ENCODE measurements around the gene MATN1.

Gene MATN1

DNA sequence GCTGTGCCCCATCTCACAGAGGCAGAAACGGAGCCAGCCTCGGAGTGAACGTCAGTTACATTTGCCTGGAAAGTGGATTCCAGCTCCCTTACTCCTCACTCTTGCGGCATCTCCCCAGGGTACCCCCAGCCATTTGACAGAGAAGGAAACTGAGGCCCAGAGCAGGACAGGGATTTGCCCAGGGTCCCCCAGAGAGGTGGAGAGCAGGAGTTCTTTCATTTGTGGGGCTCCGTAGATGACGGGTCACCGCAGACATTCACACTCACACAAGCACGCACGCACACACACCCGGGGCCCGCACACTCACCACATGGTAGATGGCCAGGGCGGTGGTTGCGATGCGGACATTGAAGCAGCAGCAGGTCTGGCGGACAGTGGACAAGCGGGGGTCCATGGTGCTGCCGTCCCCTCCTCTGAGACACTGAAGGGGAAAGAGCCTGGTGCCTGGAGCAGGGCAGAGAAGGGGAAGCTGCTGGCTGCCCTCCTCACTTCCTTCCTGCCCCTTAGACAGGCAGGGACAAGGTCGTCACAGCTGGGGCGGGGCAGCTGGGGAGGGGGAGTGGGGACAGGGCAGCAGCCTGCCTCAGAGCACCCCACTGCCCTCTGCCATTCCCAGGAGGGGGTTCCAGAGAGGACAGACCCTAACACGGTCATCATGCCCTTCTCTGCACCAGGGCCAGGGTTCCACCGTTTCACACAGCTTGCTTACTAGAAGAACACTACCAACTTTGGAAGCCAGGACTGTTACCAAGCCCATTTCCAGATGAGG is 34.2 kb upstream of the MATN1 start, which contains the start of gene LAPTM5:
Gene LAPTM5 (minus strand): TSS at position 423 of the 769 bp plus-strand sequence. CDS start 29 bp downstream, at position 394.
- DNase-seq, result no peak

DNA sequence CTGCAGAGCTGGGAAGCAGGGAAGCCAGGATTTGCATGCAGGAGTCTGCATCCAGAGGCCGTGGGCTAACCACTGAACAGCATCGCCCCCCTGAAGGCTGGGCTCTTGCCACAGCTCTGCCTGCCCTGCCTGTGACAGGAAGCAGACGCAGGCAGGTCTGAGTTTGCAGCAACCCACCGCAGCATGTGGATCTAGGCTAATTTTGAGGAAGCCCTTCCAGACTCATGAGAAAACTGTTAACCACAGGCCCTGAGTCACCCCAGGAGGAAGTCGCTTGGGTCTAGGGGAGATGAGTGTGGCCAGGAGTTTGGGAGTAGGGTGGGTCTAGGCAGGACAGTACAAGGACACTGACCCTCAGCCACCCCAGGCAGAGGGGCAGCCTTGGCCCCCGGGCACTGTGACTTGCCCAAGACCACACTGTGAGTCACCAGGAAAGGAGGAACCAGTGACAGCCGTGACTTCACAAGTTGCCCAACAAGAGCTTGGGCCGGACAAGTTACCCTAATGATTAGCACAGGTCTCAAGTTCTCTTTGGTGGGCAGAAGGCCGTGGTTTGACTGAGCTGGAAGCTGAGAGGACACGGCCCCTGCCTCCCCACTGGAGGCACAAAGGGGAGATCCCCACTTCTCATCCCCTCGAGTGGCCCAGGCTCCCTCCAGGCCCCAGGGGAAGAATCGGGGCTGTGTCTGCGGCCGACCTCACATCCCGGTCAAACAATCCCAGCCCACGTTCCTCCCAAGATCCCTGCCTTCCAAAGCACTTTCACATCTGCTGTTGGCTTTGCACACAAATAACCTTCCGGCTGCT is 33.4 kb upstream of the MATN1 start:
- DNase-seq, result no peak

DNA sequence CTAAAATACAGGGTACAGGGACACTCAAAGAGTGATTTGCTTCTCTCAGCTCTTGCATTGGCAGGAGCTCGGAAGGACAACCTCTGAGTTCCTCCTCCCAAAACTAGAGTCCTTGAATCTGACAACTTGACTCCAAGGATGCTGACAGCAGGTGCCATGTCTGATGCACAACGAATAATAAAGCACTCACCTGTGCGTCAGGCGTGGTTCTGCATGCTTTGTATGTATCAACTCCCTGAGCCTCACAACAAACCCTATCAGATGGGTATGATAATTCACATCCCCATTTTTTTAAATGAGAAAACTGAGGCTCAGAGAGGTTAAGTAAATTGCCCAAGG is 32.8 kb upstream of the MATN1 start:
- DNase-seq, result no peak

DNA sequence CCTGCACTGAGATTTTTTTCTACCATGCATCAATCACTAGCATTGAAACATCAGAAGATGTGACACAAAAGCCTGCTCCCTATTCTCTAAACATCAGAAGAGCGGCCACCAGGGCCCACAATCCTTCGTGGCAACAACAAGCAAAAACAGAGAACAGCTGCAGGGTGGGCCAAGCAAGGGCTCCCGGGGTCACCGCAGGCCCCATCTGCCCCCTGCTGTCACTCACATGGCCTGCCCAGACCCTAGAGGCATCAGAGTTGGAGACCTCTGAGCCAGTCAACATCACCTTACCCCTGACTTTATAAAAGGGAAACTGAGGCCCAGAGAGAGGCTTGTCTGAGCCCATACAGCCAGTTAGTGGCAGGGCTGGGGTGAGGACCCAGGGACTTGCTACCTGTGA is 32.4 kb upstream of the MATN1 start:
- DNase-seq, result no peak

DNA sequence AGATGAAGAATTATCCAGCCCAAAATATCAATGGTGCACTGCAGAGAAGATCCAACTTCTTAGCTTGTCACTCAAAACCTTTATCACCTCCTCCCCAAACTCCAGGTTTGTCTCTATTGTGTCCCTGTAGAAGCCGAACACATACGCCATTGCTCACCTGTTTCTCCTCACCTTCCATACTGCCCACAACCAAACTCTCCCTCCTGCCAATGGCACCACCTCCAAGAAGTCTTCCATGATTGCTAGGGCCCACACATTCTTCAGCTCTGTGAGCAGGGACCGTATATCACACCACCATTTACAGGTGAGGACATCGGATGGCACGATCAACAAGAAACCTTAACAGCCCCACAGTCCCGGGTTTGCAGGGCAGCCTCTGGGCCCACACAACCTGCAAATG is 31.9 kb upstream of the MATN1 start:
- DNase-seq, result no peak

DNA sequence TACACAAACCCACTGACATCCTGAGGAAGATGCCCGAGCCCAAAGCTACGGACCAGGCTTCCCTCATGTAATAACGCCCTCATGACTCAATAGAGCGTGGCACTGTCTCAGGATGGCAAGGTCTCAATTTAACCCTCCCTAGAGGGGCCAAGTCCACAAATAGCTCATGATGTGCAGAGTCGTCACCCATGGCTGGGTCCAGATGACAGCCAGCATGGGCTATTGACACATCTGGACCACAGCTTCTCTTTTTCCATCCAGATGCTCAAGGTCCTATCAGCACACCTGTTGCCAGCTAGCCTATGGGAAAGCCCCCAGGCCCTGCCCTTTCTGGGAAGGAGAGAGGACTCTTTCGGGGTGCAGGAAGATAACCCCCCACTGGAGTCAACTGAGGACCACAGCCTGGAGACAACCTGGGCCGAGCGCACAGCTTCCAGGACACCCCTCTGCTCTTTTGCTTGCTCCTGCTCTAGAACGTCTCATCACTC is 31.3 kb upstream of the MATN1 start:
- no peak for DNase-seq

DNA sequence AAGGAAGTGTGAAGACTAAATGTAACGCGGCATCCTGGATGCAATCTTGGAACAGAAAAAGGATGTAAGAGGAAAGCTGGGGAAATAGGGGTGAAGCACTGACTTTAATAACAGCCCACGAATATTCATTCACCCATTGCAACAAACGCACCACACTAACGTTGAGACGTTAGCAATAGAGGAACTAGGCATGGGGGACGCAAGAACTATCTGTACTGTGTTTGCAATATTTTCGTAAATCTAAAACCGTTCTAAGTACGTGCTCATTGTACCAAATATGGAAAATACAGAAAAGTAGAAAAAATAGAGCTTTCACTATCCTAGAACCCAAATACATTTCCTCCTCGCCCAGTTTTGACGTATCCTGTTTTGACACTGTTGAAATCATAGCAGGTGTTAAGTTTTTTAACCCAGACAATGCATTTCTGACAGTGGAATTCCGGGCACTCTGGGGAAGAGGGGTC is 30.3 kb upstream of the MATN1 start:
- no peak for DNase-seq

DNA sequence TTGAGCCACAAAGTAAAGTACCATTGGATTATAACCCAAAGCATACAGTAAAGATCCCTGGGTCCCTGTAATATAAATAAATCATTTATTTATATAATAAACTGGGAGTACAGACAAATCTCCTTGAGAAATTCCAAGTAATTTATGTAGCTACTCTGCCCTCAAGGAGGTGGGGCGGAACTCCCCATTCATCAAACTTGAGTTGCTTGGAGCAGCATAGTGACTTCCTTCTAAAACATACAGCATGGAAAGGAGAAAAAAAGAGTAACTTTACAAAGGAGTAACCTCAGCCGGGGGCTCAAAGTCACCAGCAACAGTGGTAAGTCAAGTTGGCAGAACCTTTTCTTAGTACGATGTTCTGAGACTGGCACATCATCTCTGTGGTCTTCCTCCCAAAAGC is 29.7 kb upstream of the MATN1 start:
- no peak for DNase-seq

DNA sequence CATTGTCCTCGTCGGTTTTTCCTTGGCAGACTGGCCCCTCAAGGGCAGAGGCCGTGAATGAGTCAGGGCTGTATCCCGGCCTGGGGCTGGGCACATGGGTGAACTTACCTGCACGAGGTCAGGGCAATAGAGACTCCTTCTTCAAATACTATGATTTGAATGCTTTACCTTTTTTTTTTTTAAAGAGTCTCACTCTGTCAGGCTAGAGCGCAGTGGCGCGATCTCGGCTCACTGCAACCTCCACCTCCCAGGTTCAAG is 29.2 kb upstream of the MATN1 start:
- no peak for DNase-seq

DNA sequence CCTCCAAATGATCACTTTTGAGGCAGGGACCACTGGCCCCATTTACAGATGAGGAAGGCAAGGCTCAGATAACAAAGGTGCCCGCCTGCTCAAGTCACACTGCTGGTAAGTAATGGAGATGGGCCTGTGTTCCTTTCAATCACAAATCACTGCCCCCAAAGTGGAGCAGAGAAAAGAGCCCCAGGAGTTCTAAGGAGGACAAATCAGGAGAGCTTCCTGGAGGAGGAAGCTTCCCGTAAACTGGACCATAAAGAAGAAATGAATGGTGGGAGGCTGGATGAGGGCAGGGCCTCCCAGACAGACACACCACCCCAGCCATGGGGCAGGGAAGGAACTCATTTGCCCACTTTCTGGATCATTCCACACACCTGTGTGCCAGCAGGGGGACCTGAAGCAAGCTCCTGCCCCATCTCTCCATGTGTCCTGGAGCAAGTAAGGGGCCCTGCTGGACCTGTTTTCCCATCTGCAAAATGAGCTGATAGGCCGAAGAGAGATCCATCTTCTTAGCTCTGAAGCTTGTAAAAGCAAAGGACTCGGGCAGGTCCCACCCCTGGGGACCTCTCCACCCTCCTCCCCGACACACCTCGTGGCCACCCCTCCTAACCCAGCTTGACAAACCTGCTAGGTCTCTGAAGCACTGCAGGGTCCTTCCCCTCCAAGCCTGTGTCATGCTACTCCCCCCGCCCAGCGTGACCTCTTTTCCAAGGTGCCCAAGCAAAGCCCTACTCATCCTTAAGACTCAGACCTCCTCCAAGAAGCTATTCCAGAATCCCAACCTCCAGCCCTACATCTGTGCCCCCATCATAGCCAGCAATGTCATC is 28.7 kb upstream of the MATN1 start:
- DNase-seq, result no peak

DNA sequence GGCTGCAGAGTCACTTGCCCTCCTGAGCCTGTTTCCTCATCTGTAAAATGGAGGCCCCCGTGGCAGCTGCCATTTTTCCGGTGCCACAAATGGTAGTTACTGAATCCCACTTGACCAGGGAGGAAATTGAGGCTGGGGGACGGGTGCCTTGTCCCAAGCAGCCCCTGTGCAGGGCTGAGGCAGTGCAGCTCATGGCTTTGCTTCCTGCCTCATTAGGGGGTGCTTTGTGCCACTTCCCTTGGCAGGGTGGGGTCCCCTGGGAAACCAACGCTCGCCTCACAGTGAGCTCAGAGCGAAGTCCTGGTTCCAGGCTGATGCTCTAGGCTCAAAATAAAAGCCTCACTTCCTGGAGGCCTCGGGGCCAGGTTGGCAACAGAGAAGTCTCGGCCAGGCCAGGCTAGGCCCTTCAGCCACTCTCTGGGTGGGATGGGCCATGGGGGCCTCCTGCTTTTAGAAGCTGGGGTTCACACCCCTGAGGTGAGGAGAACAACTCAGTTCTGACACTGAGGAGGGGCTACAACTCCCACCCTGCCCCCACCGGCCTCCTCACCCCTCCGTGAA is 27.4 kb upstream of the MATN1 start:
- no peak for DNase-seq

DNA sequence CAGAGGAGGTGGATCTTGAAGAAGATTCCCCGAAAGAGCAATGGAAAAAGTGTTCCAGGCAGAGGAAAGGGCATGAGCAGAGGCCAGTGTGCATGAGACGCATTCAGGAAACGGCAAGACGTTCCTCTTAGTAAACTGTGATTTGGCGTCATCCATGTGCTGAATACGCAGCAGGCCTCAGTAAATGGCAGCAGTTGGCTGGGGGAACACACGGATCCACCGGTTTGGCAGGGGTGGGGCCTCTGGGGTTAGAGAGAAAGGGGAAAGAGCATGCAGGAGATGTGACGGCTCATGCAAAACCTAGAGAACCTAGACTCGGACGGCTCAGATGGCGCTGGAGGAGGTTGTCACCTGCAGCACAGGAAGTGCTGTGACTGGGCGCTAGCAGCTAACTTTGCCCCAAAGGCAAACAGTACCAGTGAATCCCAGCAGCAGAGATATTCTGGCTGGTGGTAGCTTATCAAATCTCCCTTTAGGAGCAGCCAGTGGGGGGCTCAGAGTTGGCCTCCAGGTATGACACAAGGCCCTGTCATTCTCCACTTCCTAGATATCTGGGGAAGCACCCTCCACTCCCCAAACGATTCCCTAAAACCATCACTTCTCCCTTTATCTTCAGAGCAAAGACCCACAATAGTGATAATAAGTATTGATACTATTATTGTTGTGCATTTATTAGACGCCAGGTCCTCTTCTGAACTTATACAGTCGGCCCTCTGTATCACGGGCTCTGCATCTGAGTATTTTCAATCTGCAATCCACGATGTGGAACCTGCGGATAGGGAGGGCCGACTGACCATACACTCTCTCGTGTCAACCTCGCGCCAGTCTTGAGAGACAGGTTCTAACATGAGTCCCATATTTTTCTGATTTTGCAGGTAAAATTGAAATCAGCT is 26.6 kb upstream of the MATN1 start:
- no peak for DNase-seq

DNA sequence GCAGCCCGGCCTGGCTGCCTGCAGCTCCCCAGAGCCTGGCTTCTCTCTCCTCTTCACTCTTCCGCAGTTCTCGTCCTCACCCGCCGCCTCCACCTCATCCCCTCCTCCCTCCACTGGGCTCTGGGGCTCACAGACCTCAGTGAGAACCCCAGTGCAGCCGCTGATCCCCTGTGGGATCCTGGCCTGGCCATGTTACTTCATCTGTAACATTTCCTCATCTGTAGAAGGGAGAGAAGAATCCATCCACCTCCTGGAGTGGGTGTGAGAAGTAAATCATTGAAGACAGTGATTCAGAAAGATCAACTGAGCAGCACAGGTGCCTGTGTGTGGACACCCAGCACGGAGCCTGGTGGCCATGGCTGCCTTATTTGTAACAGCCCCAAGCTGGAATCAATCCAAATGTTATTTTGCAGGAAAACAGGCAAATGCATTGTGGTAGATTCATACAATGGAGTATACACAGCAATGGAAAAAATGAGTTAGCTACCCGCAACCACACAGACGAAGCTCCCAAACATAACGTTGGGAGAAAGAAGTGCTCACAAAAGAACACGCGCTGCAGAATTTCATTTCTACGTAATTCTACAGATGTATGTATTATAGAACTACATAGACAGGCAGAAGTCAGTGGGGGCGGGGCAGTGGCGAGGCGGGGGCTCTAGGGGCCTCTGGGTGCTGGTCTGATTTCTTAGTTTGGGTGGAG is 25.5 kb upstream of the MATN1 start:
- DNase-seq, result no peak

DNA sequence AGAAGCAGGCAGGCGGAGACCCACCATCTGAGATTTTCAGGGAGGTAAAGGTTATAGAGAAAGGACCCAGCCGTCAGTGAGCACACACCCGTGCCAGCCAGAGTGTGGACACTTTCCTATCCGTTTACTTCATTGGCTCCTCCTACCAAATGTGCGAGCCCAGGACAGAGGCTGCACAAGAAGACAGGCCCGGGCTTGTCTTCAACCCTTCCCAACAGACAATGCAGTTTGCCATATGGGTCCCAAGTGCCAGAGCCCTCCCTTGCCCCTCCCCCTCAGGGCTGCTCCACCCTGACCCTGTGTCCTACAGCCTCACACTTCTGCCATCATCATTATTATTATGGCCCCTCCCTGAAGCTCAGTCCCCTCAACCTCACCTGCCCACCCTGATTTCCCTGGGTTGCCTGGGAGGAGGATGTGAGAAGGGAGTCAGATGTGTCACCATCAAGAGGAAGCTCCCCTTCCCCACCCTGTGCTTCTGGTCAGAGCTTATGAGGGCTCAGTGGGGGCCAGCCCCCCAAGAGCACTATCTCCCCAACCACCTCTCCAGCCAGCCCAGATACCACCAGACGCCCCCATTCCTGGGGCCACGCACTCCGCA is 24.8 kb upstream of the MATN1 start:
- DNase-seq, result peak; percentile 60

DNA sequence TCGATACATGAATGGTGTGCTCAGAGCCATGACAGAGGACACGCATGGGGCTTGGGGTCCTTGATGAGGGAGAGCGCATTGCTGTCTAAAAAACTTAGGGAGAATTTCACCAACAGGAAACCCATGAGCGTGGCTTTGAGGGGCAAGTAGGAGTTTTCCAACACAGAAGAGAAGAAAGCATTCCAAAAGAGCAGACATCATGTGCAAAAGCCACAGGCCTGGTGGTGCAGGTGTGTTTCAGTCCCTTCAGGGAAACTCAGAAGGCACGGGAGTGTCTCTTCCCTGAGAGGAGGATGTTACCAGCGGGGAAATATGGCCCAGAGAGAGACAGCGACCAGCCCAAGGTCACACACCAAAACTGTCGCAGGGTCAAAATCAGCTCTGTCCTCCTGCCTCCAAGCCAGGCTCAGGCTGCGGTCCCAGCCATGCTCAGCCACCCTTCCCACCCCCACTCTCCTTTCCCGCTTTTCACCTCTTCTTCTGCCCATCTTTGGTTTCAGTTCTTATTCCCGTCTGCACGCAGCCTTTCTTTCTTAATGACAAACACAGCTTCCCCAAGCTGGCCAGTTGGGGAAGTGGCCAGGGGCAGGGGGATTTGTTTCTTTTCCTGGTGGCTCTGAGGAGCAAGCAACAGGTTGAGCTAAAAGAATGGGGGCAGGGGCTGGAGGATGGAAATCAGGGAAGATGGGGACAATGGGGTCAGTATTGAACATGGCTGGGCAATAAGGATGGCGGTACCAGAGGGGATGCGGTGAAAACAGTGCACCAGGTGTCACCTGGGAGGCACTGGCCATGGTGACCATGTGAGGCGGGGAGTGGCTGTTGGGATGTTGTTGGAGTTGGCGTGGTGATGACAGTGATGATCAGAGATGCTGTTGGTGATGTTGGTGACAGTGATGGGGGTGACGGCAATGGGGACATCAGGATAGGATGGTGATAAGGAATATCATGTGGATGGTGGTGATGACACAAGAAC is 23.9 kb upstream of the MATN1 start:
- DNase-seq, result no peak

DNA sequence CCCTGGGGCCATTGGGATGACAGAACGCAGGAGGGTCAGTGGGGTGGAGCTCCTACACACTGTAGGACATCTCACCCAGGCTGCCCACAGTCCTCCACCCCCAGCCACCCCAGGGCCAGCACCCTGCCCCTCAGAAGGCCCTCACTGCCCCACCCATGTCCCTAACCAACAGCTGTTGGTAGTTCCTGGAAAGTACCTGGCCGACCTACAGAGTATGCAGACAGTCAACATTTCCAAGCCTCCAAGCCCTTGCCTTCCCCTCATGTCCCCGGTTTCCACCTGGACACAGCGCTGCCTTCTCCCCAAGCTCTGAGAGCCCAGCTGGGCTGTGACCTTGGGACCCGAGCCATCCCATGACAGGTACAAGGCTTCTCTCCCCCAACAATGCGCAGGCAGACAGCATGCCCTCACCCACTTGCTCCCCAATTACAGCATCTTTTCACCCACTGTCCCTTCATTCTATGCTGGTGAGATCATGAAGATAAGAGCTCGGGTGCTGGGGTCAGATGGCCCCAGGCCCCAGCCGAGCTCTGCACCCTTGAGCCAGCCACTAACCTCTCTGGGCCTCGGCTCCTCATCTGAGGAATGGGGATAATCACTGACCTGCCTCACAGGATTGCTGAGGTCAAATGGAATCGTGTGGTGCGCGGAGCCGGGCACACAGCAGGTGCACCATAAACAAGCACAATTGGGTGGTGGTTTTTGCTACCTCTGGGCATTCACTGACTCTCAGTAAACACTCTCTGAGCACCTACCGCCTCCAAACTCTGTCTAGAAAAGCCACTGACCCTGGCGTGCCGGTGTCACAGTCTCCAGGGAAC is 23.0 kb upstream of the MATN1 start:
- no peak for DNase-seq

DNA sequence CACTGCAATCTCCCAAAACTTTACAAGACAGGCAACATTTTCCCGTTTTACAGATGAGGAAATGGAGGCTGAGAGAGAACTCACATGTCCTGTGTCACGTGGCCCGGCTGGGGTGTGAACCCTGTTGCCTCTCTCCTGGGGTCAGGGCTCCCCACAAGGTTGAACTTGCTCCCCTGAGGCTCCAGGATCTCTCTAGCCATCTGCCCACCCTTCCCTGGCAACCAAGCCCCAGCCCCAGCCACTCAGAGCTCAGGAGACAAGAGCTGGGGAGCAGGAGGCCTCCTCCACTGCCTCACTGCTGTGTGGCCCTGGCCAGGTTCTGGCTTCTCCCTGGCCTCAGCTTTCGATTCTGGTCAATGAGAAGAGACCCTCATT is 22.4 kb upstream of the MATN1 start:
- DNase-seq, result no peak

DNA sequence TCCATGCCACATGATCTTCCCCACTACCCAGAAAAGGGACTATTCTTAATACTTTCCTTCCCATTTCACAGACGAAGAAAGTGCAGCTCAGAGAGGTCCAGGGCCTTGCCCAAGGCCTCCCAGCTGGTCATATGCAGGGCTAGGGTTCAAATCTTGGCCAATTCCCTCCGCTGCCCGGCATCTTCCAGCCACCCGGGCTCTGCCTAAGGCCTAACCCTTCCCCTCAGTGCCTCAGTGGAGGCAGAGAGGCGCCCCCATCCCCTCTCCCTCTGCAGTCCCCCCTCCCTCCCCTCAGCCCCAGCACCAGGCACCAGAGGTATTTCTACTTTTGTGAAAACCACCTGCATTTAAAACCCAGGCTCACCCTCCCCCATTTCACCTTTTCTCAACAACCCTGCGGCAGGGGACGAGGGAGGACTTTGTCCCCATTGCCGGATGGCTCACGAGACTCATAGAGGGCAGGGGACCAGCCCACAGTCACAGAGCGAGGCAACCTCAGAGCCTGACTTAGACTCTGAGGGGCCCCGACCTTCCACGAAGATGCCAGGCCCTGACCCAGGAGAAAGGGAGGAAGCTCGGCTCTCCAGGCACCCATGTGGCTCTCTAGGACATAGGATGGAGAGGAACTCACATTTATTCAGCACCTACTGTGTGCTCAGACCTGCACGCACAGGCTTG is 21.9 kb upstream of the MATN1 start:
- no peak for DNase-seq

All from DMS 273 treated with DMSO at 0.1 percent for 48 hours (cell line).